Measurements from ENCODE around the gene DGLUCY. TPM values are rescaled to one million over a fixed set of nuclear protein-coding genes. Genes with fewer than 3 reads are reported as not detected.

DGLUCY gene
- total and polyA plus RNA-seq, 2 of the 8 experiments (the other 6 are each of a cell fraction or from before 2014, with no cell fraction given) = 24.9 to 31.8 TPM

GRCh38 chr14:91265404-91265803 lies 151.5 kb downstream of the DGLUCY start:
- no peak overlapping the region for H2BK20ac ChIP-seq (ENCODE audit: low read length)
- H3K4ac ChIP-seq (replicated peaks; ENCODE audit: insufficient read length, low read depth, low read length) = no peak overlapping the region
- H3K4me2 ChIP-seq (ENCODE audit: insufficient read depth in 1 of 2, low read depth in 2 of 2, low read length in 2 of 2) = peak overlapping the region in 1 of 2 experiments; percentile 88; a peak in 1 of 4 replicates
- TF ChIP-seq CBX5 (IDR thresholded peaks at IDR 0.05; ENCODE audit: low read depth, low read length) (no peak), CEBPB (IDR thresholded peaks at IDR 0.05; ENCODE audit: low read depth, low read length) (no peak), SAP30 (IDR thresholded peaks at IDR 0.05; ENCODE audit: insufficient read depth, insufficient replicate concordance, low read length) (no peak)
- no peak overlapping the region for H3K18ac ChIP-seq (ENCODE audit: extremely low read depth, low read length)
- ChIA-PET CTCF (ENCODE audit: partially characterized antibody) (interaction anchor here (0.7 to 1.8 kb wide), 4 partner anchors 10 to 92 kb away, joined by 4 to 6 read pairs (median 4); no protein-coding TSS in a partner anchor), POLR2A (ENCODE audit: partially characterized antibody) (interaction anchor here (1.0 kb wide), 1 partner anchor 245 kb away, joined by 3 read pairs; the partner anchor contains the start of gene PPP4R3A)
- H2AFZ ChIP-seq (ENCODE audit: low read length) = 0 out of 2 replicates have a peak overlapping the region, but pooled peaks have one; percentile 47
- peaks cover 0 to 6% (median 1%) of the 10 kb centered on the region in 4 experiments; a peak in 6 of 7 replicates for H3K4me1 ChIP-seq (replicated peaks in 1 of 4; ENCODE audit: control insufficient read depth in 3 of 4, insufficient read depth in 4 of 4, low read length in 3 of 4)
- no peak overlapping the region for H4K91ac ChIP-seq (replicated peaks; ENCODE audit: insufficient read length, low read length)
- FAIRE-seq (no peak), DNase-seq (ENCODE audit: low read depth in 1 of 2, low spot score in 2 of 2) (no peak)
- H3K27me3 ChIP-seq (replicated peaks in 1 of 4; ENCODE audit: control insufficient read depth in 3 of 4, extremely low read depth in 1 of 4, insufficient read depth in 3 of 4, low read length in 3 of 4) = peaks cover 0 to 27% (median 21%) of the 10 kb centered on the region in 4 experiments; a peak in 6 of 7 replicates
- H4K20me1 ChIP-seq (replicated peaks in 1 of 2; ENCODE audit: control insufficient read depth in 1 of 2, insufficient read depth in 2 of 2, low read length in 2 of 2) = no peaks in the 10 kb centered on the region
- H3K23me2 ChIP-seq (ENCODE audit: low read depth, low read length) = peaks cover 10% of the 10 kb centered on the region; the same call in 1 of the 2 replicates
- no peak overlapping the region for H3K9ac ChIP-seq (replicated peaks in 1 of 4; ENCODE audit: extremely low read depth in 1 of 4, low read depth in 3 of 4, low read length in 3 of 4)
- no peak overlapping the region for H2AK5ac ChIP-seq (ENCODE audit: low read depth, low read length)
- H2BK12ac ChIP-seq (ENCODE audit: low read depth, low read length) = no peak overlapping the region
- no peak overlapping the region for H4K5ac ChIP-seq (ENCODE audit: insufficient read length, low read depth, low read length)
- H3K4me3 ChIP-seq (ENCODE audit: extremely low read depth in 1 of 4, insufficient read depth in 2 of 4, low read depth in 3 of 4, low read length in 4 of 4) = no peak overlapping the region
- no peaks in the 10 kb centered on the region for H3K79me2 ChIP-seq (ENCODE audit: control insufficient read depth in 1 of 2, insufficient read depth in 2 of 2, low read length in 2 of 2)
- H4K8ac ChIP-seq (ENCODE audit: extremely low read depth, insufficient read depth, low read length) = no peak overlapping the region
- H3K23ac ChIP-seq (ENCODE audit: insufficient read length) = no peak overlapping the region
- no peak overlapping the region for H2BK15ac ChIP-seq (ENCODE audit: low read length)
- no peak overlapping the region for H3K14ac ChIP-seq (ENCODE audit: insufficient read length)
- H3K27ac ChIP-seq (ENCODE audit: low read depth, low read length) = no peak overlapping the region
- no peak overlapping the region for H2BK5ac ChIP-seq (ENCODE audit: low read depth, low read length)
- no peak overlapping the region for H3K56ac ChIP-seq (replicated peaks; ENCODE audit: insufficient read length, low read depth, low read length)
- H3K79me1 ChIP-seq (ENCODE audit: low read depth, low read length) = no peaks in the 10 kb centered on the region
- no peaks in the 10 kb centered on the region for H3K9me3 ChIP-seq (ENCODE audit: insufficient read depth in 2 of 2, low read depth in 1 of 2, low read length in 1 of 2)
- H3K36me3 ChIP-seq (ENCODE audit: control insufficient read depth in 2 of 4, insufficient read depth in 4 of 4, low read length in 3 of 4) = no peaks in the 10 kb centered on the region
- H2BK120ac ChIP-seq (replicated peaks; ENCODE audit: low read depth, low read length) = no peak overlapping the region
- WGBS, 2 experiments (ENCODE audit: extremely low coverage in 1 of 2, insufficient coverage in 1 of 2, insufficient read length in 1 of 2, insufficient replicate concordance in 2 of 2, low coverage in 1 of 2, low lambda C conversion rate in 2 of 2, missing lambda C conversion rate in 1 of 2) = 91% methylated on average over 7 of the region's 7 CpGs; no CpG with 5 or more reads in 1 of the 2 experiments
